Endothelial cell of umbilical vein (primary cell): ENCODE results near the gene TNFRSF19.

ENCODE experiments used
- EZH2 ChIP-seq: IDR thresholded peaks from 2 replicates; pipeline ENCODE4 v1.6.1; 2012; ENCODE audit warnings: borderline replicate concordance, low read depth, mild to moderate bottlenecking, moderate library complexity, low read length, inconsistent platforms; ENCODE audit not compliant: severe bottlenecking
- MYC ChIP-seq: IDR thresholded peaks from one replicate; pipeline ENCODE4 v1.6.1; 2011; ENCODE audit warnings: mild to moderate bottlenecking, low read depth, low read length
- POLR2A ChIP-seq: IDR thresholded peaks from 2 replicates; pipeline ENCODE4 v1.6.1; 2012; ENCODE audit warnings: low read depth, mild to moderate bottlenecking, control low read depth, low read length
- POLR2AphosphoS5 ChIP-seq: IDR thresholded peaks from 2 replicates; pipeline ENCODE4 v1.6.1; 2012; ENCODE audit warnings: low read depth, mild to moderate bottlenecking, control low read depth, low read length, moderate library complexity; ENCODE audit not compliant: insufficient read depth
- TF ChIP-seq, protein P1 (sequence below), 2 donors: IDR thresholded peaks; 1 replicate in 1 of 2; 2 replicates in 1 of 2; pipeline ENCODE4 v1.5.1; 2011; ENCODE audit warnings: low read length in 2 of 2, mild to moderate bottlenecking in 2 of 2, moderate library complexity in 2 of 2, control low read depth in 1 of 2, inconsistent platforms in 1 of 2, low read depth in 1 of 2; ENCODE audit not compliant: insufficient read depth in 1 of 2; ENCODE audit errors: extremely low read depth in 1 of 2

DNA sequence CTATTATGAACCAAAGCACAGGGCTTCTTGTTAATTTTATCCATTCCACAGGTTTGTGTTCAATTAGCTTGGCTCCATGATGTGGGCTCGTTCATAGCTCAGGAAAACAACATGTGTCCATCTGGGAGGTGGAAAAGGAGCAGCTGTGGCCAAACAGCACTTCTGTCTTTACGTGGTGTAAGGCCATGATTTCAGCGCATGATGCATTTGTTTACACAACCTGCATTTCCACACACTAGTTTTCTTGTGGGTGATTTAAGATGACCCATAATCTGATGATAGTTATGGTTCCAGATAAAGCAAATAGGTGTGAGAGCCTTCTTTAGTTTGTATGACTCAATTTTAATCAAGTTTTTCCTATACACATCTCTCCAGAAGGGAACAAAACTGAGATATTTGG is 101.7 kb downstream of the TNFRSF19 start:
- no peak for TF ChIP-seq POLR2AphosphoS5
- TF ChIP-seq, protein P1, sequence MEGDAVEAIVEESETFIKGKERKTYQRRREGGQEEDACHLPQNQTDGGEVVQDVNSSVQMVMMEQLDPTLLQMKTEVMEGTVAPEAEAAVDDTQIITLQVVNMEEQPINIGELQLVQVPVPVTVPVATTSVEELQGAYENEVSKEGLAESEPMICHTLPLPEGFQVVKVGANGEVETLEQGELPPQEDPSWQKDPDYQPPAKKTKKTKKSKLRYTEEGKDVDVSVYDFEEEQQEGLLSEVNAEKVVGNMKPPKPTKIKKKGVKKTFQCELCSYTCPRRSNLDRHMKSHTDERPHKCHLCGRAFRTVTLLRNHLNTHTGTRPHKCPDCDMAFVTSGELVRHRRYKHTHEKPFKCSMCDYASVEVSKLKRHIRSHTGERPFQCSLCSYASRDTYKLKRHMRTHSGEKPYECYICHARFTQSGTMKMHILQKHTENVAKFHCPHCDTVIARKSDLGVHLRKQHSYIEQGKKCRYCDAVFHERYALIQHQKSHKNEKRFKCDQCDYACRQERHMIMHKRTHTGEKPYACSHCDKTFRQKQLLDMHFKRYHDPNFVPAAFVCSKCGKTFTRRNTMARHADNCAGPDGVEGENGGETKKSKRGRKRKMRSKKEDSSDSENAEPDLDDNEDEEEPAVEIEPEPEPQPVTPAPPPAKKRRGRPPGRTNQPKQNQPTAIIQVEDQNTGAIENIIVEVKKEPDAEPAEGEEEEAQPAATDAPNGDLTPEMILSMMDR (IDR thresholded peaks at IDR 0.05; ENCODE audit: extremely low read depth in 1 of 2, insufficient read depth in 1 of 2, low read depth in 1 of 2, low read length in 2 of 2) = no peak
- TF ChIP-seq POLR2A = no peak
- no peak for TF ChIP-seq EZH2
- no peak for TF ChIP-seq MYC
